HL-60 (cell line): ENCODE data around the gene NDE1.

Source experiments
- CTCF ChIP-seq: IDR thresholded peaks from one replicate; pipeline ENCODE4 v1.5.1; 2011; ENCODE audit warnings: low read length, control low read depth, inconsistent platforms; ENCODE audit not compliant: insufficient read depth
- GABPA ChIP-seq: IDR thresholded peaks from 2 replicates; pipeline ENCODE4 v1.6.1; 2012; ENCODE audit warnings: low read depth
- POLR2AphosphoS5 ChIP-seq: IDR thresholded peaks from 2 replicates; pipeline ENCODE4 v1.6.1; 2012; ENCODE audit warnings: low read depth
- REST ChIP-seq: IDR thresholded peaks from 2 replicates; pipeline ENCODE4 v1.6.1; 2012; ENCODE audit warnings: low read depth; ENCODE audit not compliant: insufficient replicate concordance

- no peak for TF ChIP-seq CTCF
- TF ChIP-seq POLR2AphosphoS5 = no peak
- TF ChIP-seq REST = no peak
- no peak for TF ChIP-seq GABPA
Observed at GRCh38 chr16:15771694-15772093, 121.6 kb downstream of the NDE1 start.
